ENCODE data around the gene CHIA.

DNA sequence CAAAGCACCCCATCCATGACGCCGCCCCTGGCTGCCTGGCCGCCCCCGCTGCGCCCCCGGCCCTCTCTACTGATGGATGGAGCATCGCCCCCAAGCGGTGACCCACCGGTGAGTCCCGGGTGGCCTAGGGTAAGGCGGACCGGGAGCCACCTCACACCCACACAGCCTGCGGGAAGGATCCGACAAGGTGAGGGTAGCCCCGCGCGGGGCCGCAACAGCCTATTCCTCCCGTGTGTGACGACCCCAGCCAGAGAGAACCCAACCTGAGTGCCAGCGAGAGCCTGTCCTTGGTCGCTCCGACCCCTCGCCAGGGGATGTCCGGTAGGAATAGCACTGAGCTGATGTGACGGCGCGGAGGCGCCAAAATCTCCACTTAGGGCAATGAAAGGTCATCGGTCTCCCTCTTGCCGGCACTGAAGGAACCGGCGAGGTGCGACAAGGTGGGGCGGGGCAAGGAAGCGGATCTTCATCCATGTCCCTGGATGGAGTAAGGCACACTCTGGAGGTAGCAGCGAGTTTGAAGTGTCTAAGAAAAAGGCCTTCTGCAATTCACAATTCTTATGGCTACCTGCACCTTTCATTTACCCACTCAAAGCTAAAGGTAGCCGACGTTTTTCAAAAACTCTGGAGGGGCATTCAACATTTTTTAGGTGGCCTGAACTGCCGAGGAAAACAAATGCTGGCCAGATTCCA lies 19.7 kb upstream of the CHIA start:
- TF ChIP-seq, protein P1, sequence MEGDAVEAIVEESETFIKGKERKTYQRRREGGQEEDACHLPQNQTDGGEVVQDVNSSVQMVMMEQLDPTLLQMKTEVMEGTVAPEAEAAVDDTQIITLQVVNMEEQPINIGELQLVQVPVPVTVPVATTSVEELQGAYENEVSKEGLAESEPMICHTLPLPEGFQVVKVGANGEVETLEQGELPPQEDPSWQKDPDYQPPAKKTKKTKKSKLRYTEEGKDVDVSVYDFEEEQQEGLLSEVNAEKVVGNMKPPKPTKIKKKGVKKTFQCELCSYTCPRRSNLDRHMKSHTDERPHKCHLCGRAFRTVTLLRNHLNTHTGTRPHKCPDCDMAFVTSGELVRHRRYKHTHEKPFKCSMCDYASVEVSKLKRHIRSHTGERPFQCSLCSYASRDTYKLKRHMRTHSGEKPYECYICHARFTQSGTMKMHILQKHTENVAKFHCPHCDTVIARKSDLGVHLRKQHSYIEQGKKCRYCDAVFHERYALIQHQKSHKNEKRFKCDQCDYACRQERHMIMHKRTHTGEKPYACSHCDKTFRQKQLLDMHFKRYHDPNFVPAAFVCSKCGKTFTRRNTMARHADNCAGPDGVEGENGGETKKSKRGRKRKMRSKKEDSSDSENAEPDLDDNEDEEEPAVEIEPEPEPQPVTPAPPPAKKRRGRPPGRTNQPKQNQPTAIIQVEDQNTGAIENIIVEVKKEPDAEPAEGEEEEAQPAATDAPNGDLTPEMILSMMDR (IDR thresholded peaks at IDR 0.05; ENCODE audit: low read depth, low read length), result no peak
- TF ChIP-seq EZH2phosphoT487 (IDR thresholded peaks at IDR 0.05; ENCODE audit: low read depth), result no peak
